Fibroblast of lung (primary cell): Measurements from ENCODE around the gene CHN2. TPM values are rescaled to one million over a fixed set of nuclear protein-coding genes. Genes with fewer than 3 reads are reported as not detected.

Source experiments
- DNase-seq, 2 donors: peaks; one replicate each; pipeline versions ENCODE4 v3.0.0 to v3.0.0-alpha.2; 2010; ENCODE audit warnings: low read depth in 2 of 2
- H2AFZ ChIP-seq: 2 replicates; pipeline ENCODE4 v1.5.1; 2012; ENCODE audit warnings: low read length, control low read depth, inconsistent platforms
- H3K27ac ChIP-seq: 2 replicates; pipeline ENCODE4 v1.5.1; 2011; ENCODE audit warnings: low read length, control low read depth; ENCODE audit not compliant: insufficient read depth
- H3K27me3 ChIP-seq: 2 replicates; pipeline ENCODE4 v1.5.1; 2011; ENCODE audit warnings: mild to moderate bottlenecking, low read length; ENCODE audit not compliant: control insufficient read depth, insufficient read depth
- H3K36me3 ChIP-seq: 2 replicates; pipeline ENCODE4 v1.5.1; 2011; ENCODE audit warnings: low read length; ENCODE audit not compliant: control insufficient read depth, insufficient read depth
- H3K4me1 ChIP-seq: 2 replicates; pipeline ENCODE4 v1.5.1; 2011; ENCODE audit warnings: low read length; ENCODE audit not compliant: control insufficient read depth, insufficient read depth; ENCODE audit errors: extremely low read depth
- H3K4me2 ChIP-seq: 2 replicates; pipeline ENCODE4 v1.5.1; 2011; ENCODE audit warnings: low read length, control low read depth; ENCODE audit not compliant: insufficient read depth; ENCODE audit errors: extremely low read depth
- H3K4me3 ChIP-seq, 4 experiments: fragments of 200-600 bp in 1 of 4; sonication (generic) in 1 of 4; replicated peaks in 1 of 4; 2 replicates each; pipeline ENCODE4 v1.5.1; 2011 to 2016; ENCODE audit warnings: low read length in 4 of 4, low read depth in 3 of 4, mild to moderate bottlenecking in 3 of 4, control low read depth in 2 of 4, inconsistent platforms in 1 of 4, mixed read lengths in 1 of 4; ENCODE audit not compliant: insufficient read depth in 1 of 4; ENCODE audit errors: control extremely low read depth in 1 of 4
- H3K79me2 ChIP-seq: 2 replicates; pipeline ENCODE4 v1.5.1; 2012; ENCODE audit warnings: mild to moderate bottlenecking, low read length, inconsistent platforms; ENCODE audit not compliant: control insufficient read depth, insufficient read depth
- H3K9ac ChIP-seq: 2 replicates; pipeline ENCODE4 v1.5.1; 2011; ENCODE audit warnings: mild to moderate bottlenecking, low read length, control low read depth; ENCODE audit not compliant: insufficient read depth
- H3K9me3 ChIP-seq: 2 replicates; pipeline ENCODE4 v1.5.1; 2012; ENCODE audit warnings: low read depth, low read length; ENCODE audit not compliant: control insufficient read depth, insufficient read depth
- H4K20me1 ChIP-seq: 2 replicates; pipeline ENCODE4 v1.5.1; 2011; ENCODE audit warnings: low read length; ENCODE audit not compliant: control insufficient read depth, insufficient read depth; ENCODE audit errors: extremely low read depth
- CTCF ChIP-seq, 2 donors: IDR thresholded peaks in 1 of 2; conservative IDR thresholded peaks in 1 of 2; 1 replicate in 1 of 2; 2 replicates in 1 of 2; pipeline ENCODE4 v1.5.1; 2011 to 2012; ENCODE audit warnings: low read length in 2 of 2, control low read depth in 1 of 2, inconsistent platforms in 1 of 2, low read depth in 1 of 2, mild to moderate bottlenecking in 1 of 2
- EZH2 ChIP-seq: IDR thresholded peaks from 2 replicates; pipeline ENCODE4 v1.5.1; 2012; ENCODE audit warnings: low read length, control low read depth, mild to moderate bottlenecking; ENCODE audit errors: missing control alignments
- polyA plus RNA-seq, 2 donors: library from polyadenylated mRNA; depleted of rRNA in 1 of 2; stranded (reverse) in 1 of 2; unstranded in 1 of 2; fragments of >200 nt; gene quantifications; 2 replicates each; pipeline ENCODE4 v1.2.1, GENCODE V29; 2011 to 2012; ENCODE audit warnings: missing spikeins in 1 of 2
- total RNA-seq: library from RNA; depleted of rRNA; stranded (reverse); fragments of >200 nt; gene quantifications from 2 replicates; pipeline ENCODE4 v1.2.1, GENCODE V29; 2014

CHN2 gene
- total and polyA plus RNA-seq, 2 donors (not counting 1 experiment from before 2014, with no cell fraction given), result 0.33 to 0.53 TPM

- no peaks in the 10 kb centered on the region for H3K4me1 ChIP-seq
- no peak overlapping the region for H3K4me3 ChIP-seq
- no peaks in the 10 kb centered on the region for H3K79me2 ChIP-seq
- H3K9me3 ChIP-seq, result no peaks in the 10 kb centered on the region
- TF ChIP-seq CTCF (conservative IDR thresholded peaks at IDR 0.05 in 1 of 2, IDR thresholded peaks at IDR 0.05 in 1 of 2; ENCODE audit: low read depth in 1 of 2, low read length in 2 of 2), result no peak
- TF ChIP-seq EZH2, result no peak
- H3K4me2 ChIP-seq, result no peak overlapping the region
- no peak overlapping the region for H3K9ac ChIP-seq
- no peaks in the 10 kb centered on the region for H4K20me1 ChIP-seq
- H3K27ac ChIP-seq, result no peak overlapping the region
- no peak overlapping the region for H2AFZ ChIP-seq
- no peak for DNase-seq
- H3K36me3 ChIP-seq, result no peaks in the 10 kb centered on the region
- no peaks in the 10 kb centered on the region for H3K27me3 ChIP-seq
Measured at GRCh38 chr7:29247963-29248236, 53.3 kb downstream of the CHN2 start.

GRCh38 chr7:29248713-29249382 is 54.3 kb downstream of the CHN2 start:
- no peaks in the 10 kb centered on the region for H3K4me1 ChIP-seq
- TF ChIP-seq EZH2, result no peak
- no peak for TF ChIP-seq CTCF (conservative IDR thresholded peaks at IDR 0.05 in 1 of 2, IDR thresholded peaks at IDR 0.05 in 1 of 2; ENCODE audit: low read depth in 1 of 2, low read length in 2 of 2)
- H3K9me3 ChIP-seq, result no peaks in the 10 kb centered on the region
- no peak overlapping the region for H3K4me3 ChIP-seq
- no peak overlapping the region for H2AFZ ChIP-seq
- no peaks in the 10 kb centered on the region for H3K79me2 ChIP-seq
- no peak overlapping the region for H3K9ac ChIP-seq
- H3K27ac ChIP-seq, result no peak overlapping the region
- H4K20me1 ChIP-seq, result no peaks in the 10 kb centered on the region
- no peaks in the 10 kb centered on the region for H3K36me3 ChIP-seq
- DNase-seq, result no peak
- no peak overlapping the region for H3K4me2 ChIP-seq
- no peaks in the 10 kb centered on the region for H3K27me3 ChIP-seq

GRCh38 chr7:29249383-29249750 is 54.8 kb downstream of the CHN2 start:
- Histone ChIP-seq H3K4me1 (no peaks in the 10 kb centered on the region), H3K27ac (no peak overlapping the region), H2AFZ (no peak overlapping the region), H3K79me2 (no peaks in the 10 kb centered on the region), H4K20me1 (no peaks in the 10 kb centered on the region), H3K4me2 (no peak overlapping the region), H3K36me3 (no peaks in the 10 kb centered on the region), H3K9ac (no peak overlapping the region), H3K27me3 (no peaks in the 10 kb centered on the region), H3K4me3 (no peak overlapping the region), H3K9me3 (no peaks in the 10 kb centered on the region)
- TF ChIP-seq EZH2 (no peak), CTCF (conservative IDR thresholded peaks at IDR 0.05 in 1 of 2, IDR thresholded peaks at IDR 0.05 in 1 of 2; ENCODE audit: low read depth in 1 of 2, low read length in 2 of 2) (no peak)
- DNase-seq, result no peak
